NCI-H2107 treated with DMSO at 0.1 percent for 48 hours (cell line): ENCODE data around the gene PIGW.
"Not testable (repeated sequence)": the region's sequence is repeated elsewhere in the genome, so short reads cannot be mapped to it uniquely, and the experiment has no call there.

ENCODE experiments used
- DNase-seq: peaks from one replicate; lab custom pipeline; 2025; ENCODE audit not compliant: unreplicated experiment; lab: John Stamatoyannopoulos, UW

PIGW gene

GRCh38 chr17:36508439-36508838, 26.3 kb upstream of the PIGW start:
- DNase-seq, result not testable (repeated sequence)

- no peak for DNase-seq
Observed at GRCh38 chr17:36509272-36509985, 25.4 kb upstream of the PIGW start.

- DNase-seq, result no peak
Observed at GRCh38 chr17:36510636-36511035, 24.2 kb upstream of the PIGW start.

- DNase-seq, result no peak
Observed at GRCh38 chr17:36511216-36511615, 23.6 kb upstream of the PIGW start.

- DNase-seq, result no peak
Observed at GRCh38 chr17:36512641-36513040, 22.1 kb upstream of the PIGW start.

GRCh38 chr17:36514856-36515255, 19.9 kb upstream of the PIGW start:
- DNase-seq, result no peak

GRCh38 chr17:36515837-36516236, 18.9 kb upstream of the PIGW start:
- DNase-seq, result no peak

- no peak for DNase-seq
Observed at GRCh38 chr17:36523113-36523512, 11.7 kb upstream of the PIGW start.

GRCh38 chr17:36524428-36524876, 10.3 kb upstream of the PIGW start:
- DNase-seq, result no peak

GRCh38 chr17:36525113-36525512, 9.7 kb upstream of the PIGW start:
- DNase-seq, result no peak

- DNase-seq, result no peak
Observed at GRCh38 chr17:36525888-36526287, 8.9 kb upstream of the PIGW start.

- DNase-seq, result no peak
Observed at GRCh38 chr17:36527621-36528250, 7.1 kb upstream of the PIGW start.

- DNase-seq, result no peak
Observed at GRCh38 chr17:36529121-36529520, 5.7 kb upstream of the PIGW start.

GRCh38 chr17:36532435-36532975, 2.3 kb upstream of the PIGW start:
- DNase-seq, result no peak

- DNase-seq, result peak; percentile 59
Observed at GRCh38 chr17:36533935-36534839, 600 bp upstream of the PIGW start.

GRCh38 chr17:36535669-36536081, 888 bp downstream of the PIGW start:
- no peak for DNase-seq

- DNase-seq, result no peak
Observed at GRCh38 chr17:36540696-36541095, 5.9 kb downstream of the PIGW start.

GRCh38 chr17:36542755-36543154, 8.0 kb downstream of the PIGW start:
- DNase-seq, result no peak

- no peak for DNase-seq
Observed at GRCh38 chr17:36544044-36544306, 9.2 kb downstream of the PIGW start.

GRCh38 chr17:36544307-36545076, 9.7 kb downstream of the PIGW start, which contains the start of gene GGNBP2:
Gene GGNBP2, plus strand, starts transcription at chr17:36544919. Its CDS starts 806 bp downstream, at chr17:36545725.
- DNase-seq, result peak; percentile 63

GRCh38 chr17:36545077-36545464, 10.3 kb downstream of the PIGW start:
- DNase-seq, result no peak
